Pulmonary artery endothelial cell (primary cell): ENCODE measurements around the gene CXorf58. TPM values are rescaled to one million over a fixed set of nuclear protein-coding genes. Genes with fewer than 3 reads are reported as not detected.

ENCODE experiments used
- DNase-seq: peaks from one replicate; pipeline ENCODE4 v3.0.0-alpha.2; 2011; ENCODE audit warnings: low read depth, low spot score
- total RNA-seq: library from RNA; depleted of rRNA; stranded (reverse); fragments of >200 nt; gene quantifications from 2 replicates; pipeline ENCODE4 v1.2.3, GENCODE V29; 2014

The CXorf58 gene
- total RNA-seq, 1 donor from 2014 or later: not detected

DNA sequence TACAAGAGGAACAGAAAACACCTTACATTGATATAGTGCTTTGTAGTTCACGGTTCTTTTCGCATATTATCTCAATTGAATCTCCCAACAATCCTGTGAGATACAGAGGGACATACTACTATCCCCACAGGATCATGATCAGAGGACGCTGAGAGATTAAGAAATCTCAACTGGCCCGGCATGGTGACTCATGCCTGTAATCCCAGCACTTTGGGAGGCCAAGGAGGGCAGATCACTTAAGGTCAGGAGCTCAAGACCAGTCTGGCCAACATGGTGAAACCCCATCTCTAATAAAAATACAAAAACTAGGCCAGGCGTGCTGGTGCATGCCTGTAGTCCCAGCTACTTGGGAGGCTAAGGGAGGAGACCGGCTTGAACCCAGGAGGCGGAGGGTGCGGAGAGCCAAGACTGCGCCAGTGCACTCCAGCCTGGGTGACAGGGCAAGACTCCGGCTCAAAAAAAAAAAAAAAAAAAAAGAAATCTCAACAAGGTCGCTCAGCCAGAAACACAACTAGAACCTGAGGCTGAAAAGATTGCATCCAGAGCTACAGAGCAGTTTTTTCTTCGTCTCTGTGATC is 7.5 kb upstream of the CXorf58 start:
- no peak for DNase-seq

DNA sequence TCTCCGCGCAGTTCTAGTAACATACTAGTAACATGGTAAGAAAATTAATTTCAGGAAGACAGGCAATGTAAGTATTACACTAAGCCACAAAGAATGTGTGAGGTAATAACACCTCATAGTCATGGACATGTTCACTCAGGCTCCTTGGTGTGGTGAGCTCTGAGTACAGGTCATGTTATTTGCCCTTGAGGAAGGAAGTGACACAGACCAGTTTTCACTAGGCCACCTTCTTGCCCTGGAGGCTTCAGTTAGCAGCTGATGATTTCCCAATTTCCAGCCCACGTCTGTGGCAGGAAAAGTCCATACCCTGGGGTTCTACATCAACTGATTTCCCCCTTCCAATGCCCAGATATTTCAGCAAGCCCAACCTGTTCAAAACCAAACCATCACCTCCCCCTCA is 6.7 kb upstream of the CXorf58 start:
- DNase-seq: peak; percentile 76

DNA sequence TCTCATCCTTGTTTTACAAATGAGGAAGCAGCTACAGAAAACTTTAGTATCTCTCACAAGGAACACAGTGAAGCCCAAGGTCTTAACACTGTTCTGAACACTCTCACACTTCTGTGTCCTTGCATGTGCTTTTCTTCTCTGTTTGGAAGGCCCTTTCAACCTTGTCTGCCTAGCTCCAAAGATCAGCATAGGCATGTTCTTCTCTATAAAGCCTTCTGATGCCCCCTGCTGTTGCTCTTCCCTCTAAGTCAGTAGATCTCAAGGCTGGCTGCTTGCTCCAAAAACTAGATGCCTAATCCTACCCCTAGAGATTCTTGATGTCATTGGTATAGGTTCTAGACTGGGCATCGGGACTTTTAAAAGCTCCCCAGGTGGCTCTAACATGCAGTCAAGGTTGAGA is 6.0 kb upstream of the CXorf58 start:
- peak; percentile 69 for DNase-seq

DNA sequence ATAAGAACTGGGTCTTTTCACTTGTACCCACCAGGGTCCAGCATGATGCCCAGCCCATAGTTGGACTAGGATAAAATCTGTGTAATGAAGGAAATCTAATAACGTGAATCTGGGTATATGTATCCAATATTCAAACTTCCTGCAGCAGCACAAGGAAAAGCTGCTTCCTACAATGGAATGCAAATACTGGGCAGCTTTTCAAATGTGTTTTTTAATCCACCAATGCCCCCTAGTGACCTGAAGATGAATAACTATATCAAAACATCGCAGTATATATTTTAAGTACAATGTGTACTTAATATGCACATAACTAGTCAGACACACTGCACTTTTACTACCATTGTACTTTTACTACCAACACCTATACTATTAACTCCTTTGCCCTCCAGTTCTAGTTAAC is 5.4 kb upstream of the CXorf58 start:
- no peak for DNase-seq

DNA sequence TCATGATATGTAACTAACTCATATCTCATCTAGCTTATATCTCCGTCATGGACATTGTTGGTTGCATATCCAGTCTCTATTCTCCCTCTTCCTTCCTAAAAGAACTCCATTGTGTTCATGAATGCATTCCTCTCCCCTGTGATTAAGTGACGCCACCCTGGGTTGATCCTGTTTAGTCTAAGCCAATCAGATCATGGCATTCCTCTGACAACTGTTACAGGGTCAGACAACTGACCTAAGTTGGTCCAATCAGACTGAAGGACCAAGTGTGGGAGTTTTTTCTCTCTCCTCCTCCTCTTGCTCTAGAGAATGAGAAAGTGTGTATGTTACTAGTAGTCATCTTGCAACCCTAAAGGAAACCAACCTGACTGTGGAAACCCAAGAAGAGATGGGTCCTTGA is 3.7 kb upstream of the CXorf58 start:
- DNase-seq: no peak

DNA sequence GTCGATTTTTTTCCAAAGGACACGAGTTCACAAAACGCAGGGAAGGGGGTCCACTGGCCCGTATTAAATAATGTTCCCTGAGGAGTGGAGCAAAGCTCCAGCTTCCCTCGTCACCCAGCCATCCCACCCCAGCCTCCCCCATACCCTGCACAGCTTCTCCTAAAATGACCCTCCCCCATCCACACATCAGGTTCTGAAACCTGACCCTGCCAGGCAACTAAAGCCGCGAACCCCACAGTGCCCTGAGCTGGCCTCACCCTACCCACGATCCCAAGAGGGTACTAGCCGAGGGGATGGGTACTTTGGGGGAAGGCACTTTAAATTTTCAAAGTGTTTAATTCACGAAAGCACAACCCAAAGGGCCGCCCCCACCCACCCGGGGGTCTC is 702 bp upstream of the CXorf58 start:
- no peak for DNase-seq

DNA sequence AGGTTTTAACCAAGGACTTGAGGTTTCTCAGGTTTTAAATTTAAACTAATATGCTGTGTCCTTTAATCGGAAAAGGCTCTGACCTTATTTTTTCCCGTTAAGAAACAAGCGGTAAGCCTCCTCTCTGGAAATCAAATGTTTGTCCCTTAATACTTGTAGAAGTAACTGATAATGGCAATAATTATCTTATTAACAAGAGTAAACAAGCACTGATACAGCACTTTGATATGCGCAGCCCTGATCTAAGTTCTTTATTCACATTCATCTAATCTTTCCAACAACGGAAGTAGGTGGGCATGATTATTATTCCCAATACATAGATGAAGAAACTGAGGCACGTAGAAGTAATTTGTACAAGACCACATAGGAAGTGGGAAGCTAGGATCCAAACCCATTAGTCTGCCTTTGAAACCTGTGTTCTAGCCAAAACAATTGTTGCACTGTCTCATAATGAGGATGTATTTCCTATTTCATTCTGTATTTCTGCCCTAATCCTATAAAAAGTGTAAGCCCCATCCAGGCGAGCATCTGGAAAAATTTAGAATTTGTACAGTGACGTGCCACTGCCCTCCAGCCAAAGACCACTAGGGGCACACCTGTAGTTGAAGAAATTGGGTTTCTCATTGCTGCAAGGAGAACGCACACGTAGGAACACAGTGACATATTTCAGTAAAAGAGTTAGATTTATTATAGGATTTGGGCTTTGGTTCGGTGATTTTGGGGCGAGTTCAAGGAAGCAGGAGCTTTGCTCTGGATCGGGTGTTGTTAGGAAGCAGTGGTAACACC is 606 bp downstream of the CXorf58 start:
- no peak for DNase-seq

DNA sequence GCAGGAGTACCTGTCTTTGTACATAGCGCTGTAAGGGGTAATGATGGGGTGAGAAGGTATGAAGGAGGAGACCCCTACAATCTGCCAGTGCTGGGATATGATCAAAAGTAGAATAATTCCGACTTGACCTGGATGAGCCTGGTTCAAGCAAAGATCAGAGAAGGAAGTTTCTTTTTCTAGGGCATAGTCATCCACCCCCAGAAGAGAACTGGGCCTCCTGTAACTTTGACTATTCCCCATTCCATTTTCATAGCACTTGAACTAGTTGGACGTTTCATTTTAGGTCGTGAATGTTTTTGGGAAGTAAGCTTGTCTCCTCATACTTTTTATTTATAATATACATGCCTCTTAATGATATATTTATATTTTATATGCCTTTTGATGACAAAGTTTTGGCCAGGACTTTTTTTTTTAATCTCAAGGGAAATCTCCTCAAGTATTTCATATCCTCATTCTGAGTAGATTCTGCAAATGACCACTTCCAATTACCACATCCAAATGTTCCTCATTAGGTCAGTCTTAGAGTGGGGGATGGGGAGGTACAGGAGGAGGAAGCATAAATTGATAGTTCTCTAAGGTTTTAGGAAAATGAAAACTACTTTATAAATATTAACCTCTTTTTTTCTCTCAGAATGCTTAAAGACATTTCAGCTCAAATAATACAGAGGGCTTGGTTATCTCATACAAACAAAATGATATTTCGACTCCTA is 3.5 kb downstream of the CXorf58 start:
- no peak for DNase-seq

DNA sequence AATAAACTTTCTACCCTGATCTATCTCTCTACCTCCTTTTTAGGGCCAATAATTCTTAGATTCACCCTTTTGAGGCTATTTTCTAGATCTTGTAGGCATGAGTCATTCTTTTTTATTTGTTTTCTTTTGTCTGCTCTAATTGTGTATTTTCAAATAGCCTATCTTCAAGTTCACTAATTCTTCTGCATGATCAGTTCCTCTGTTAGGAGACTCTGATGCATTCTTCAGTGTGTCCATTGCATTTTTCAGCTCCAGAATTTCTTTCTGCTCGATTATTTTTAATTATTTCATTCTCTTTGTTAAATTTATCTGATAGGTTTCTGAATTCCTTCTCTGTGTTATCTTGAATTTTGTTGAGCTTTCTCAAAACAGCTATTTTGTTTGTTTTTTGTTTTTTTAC is 11.3 kb downstream of the CXorf58 start:
- no peak for DNase-seq

DNA sequence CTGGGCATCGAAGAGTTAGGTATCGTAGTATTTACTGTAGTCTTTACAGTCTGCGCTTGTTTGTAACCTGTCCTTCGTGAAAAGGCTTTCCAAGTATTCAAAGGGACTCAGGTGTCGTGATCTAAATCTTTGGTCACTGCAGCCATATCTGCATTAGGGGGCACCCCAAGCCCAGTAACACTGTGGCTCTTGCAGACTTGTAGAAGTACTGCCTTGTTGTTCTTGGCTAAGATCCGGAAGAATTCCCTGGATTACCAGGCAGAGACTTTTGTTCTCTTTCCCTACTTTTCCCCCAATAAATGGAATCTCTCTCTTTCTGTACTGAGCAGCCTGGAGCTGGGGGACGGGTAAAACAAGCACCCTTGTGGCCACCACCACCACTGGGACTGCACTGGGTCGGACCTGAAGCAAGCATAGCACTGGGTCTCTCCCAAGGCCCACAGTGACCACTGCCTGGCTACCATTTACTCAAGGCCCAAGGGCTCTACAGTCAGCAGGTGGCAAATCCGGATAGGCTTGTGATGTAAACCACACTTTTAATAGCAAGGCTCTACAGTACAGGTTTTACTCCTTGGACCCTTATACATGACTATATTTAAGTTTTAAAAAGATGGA is 12.0 kb downstream of the CXorf58 start:
- DNase-seq: no peak

DNA sequence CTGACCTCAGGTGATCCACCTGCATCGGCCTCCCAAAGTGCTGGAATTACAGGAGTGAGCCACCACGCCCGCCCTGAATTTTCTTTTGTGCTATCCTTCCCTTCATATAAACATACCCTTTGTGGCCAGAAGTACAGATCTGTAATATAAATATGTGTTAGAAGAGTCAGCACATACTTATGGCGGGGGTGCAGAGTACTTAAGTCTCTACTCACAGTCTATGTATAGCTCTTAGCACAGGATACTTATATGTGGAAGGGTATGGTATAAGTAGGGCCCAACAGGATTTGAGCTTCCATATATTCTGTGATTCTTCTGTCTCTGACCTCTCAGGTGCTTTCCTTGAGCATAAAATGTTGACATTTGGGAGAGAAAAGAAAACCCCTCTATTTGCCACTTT is 18.2 kb downstream of the CXorf58 start:
- DNase-seq: no peak

DNA sequence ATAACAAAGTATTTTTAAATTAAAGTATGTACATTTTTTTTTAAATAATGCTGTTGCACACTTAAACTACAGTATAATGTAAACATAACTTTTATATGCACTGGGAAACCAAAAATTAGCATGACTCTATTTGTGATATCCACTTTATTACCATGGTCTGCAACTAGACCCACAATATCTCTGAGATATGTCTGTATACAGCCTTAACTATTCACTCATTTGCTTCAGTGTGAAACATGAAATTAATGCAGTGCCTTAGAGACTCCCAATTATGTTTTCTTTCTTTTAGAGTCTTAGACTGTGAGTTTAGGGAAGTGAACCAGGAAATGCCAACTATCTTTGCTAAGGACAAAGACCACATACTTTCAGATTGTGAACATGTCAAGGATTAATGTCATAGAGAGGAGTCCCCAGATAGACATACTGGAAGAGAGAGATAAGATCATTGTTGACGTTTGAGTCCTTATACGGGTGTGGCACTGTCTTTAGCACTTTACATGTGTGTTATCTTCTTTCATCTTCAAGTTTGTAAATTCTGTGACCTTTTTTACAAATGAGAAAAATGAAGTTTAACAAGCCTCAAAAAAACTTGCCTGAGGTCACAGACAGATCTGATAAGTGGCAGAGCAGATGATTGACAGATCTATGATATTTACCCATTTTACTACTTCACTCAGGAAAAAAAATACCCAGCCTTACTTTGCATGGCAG is 23.2 kb downstream of the CXorf58 start:
- no peak for DNase-seq

DNA sequence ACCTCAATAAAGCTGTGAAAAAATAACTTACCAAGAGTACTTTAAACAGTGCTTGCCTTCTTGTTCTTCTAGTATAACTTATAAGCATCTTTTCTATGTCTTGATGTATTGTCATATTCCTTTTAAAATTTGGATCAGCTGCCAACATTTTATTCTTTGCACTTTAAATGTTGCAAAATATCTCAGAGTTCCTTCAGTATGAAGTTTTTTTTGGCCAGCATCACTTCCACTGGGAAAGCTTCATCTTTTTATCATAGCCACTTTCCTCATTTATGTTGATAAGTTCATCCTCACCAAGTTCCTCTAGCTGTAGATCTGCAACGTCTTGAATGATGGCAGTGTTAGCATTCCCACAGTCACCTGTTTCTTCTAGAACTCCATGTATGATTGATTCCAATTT is 24.2 kb downstream of the CXorf58 start:
- no peak for DNase-seq

DNA sequence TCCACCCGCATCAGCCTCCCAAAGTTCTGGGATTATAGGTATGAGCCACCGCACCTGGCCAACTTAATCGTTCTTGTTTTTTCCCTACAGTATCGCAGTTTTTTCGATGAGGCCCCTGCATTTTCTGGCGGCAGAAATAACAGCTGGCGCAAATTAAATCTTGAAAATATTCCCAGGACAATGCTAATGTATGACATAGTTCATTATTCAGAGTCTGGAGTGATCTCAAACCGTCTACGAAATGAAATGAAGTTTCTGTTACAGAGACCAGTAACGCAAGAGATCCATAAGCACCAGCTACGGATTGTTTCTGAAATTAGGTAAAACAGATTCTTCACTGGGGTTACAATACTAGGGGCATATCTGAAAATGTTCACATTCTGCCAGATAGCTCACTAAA is 27.3 kb downstream of the CXorf58 start:
- DNase-seq: no peak

DNA sequence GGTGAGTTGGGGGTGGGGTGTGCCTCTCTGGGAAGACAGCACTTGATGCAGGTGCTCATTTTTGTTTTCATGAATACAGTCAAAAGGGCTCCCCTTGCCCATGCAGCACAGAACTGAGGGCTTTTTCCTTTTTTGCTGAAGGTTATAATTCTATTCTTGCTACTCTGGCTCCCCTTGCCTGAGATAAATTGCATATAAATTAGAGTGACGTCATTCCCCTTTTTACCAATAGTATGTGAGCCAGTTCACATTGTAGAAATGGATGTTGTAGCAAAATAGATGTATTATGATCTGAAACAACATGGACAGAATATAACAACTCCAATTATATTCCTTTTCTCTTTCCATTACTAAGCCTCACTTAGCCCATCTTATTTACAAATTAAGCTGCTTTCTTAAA is 28.4 kb downstream of the CXorf58 start:
- no peak for DNase-seq

DNA sequence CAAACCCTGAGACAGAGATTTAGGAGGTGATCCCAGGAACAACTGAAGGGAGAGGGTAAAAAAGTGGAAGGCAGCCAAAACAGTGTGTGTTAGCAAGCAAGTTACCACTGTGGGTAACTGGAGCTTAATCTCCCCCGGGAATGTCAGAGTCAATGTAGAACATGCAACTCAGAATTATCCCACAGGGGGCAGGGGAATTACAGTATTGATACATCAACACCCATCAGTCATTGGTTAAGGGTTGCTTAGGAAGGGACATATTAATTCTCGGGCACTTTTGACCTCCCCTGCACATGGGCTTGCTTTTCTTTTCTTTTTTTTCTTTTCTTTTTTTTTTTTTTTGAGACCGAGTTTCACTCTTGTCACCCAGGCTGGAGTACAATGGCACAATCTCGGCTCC is 29.3 kb downstream of the CXorf58 start:
- no peak for DNase-seq

DNA sequence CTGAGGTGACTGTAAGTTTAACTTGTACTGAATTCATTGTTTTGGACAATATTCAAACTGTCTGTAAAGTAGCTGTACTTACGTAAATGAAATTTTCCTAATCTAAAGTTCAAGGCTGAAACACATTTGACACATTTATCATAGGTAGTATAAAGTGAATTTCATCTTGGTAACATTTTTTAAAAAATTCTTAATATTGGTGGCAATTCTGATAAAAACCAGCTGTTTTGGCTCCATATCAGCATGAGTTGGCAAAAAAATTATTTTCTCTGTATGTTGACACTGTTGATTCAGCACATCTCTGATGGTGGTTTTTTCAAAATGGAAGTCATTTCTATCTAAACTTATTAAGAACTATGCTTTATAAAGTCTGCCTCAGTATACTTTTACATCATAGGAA is 30.9 kb downstream of the CXorf58 start:
- no peak for DNase-seq

DNA sequence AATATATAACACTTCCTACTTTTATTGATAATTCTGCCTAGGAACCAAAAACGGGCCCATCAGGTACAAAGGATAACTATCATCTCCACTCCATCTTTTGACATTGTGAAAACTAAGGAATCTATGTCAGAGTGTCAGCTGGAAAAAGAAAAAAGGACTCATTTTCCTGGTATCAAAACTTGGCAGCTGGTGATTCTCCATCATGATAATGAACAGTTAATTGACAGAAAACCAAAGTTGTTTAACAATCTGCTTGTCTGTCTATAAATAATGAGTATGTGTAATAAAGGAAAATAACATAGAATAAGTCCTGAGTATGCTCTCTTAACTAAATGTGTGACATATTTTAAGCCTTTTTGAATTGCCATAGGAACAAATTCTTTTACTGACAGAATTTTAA is 31.4 kb downstream of the CXorf58 start:
- no peak for DNase-seq

DNA sequence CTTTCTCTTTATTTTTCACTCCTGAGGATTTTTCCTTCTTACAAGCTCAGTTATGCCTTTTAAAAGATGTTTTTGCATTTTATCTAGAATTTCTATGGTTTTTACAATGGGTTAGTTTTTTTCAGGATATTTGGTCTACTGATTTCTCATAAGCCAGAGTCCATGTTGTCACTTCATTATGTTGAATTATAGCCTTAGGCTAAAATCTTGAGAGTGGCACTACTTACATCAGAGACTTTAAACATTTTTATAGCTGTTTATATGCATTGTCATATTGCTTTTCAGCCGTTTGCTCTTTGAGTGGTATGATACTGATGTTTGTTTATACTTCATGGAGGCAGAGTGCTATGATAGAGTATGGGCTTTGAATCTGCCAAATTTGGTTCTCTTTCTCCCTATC is 36.4 kb downstream of the CXorf58 start:
- DNase-seq: no peak

DNA sequence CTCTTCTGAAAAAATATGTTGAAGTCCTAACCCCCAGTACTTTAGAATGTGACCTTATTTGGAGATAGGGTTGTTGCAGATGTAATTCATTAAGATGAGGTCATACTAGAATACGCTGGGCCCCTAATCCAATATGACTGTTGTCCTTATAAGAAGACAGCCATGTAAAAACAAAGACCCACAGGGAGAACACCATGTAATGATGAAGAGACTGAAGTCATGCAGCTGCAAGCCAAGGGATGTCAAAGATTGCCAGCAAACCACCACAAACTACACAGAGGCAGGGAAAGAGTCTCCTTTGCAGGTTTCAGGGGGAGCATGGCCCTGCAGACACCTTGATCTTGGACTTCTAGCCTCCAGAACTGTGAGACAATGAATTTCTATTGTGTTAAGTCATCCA is 37.4 kb downstream of the CXorf58 start:
- no peak for DNase-seq

DNA sequence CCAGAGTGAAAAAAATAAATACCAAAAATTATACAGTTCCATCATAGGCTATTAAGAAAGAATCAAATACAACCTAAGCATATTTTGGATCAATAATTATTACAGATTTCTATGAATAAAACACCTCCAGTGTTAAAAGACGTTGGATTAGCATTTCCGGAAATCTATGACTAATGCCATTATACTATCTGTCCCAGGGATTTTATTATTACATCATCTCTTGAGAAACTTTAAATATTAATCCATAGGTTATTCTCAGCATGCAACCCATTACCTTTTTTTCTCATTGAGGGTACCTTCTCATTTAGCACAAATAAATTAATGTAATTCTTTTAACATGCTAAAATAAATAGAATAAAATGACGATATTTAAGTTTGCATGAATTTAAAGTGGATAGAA is 44.6 kb downstream of the CXorf58 start:
- no peak for DNase-seq
